Panc1 (cell line): ENCODE measurements around the gene CMKLR1. TPM values are rescaled to one million over a fixed set of nuclear protein-coding genes. Genes with fewer than 3 reads are reported as not detected.

Source experiments
- ATAC-seq: fragments of 200-7000 bp; cut with Tn5 transposase; 2 replicates; pipeline ENCODE4 v1.9.1; 2020; ENCODE audit warnings: mild to moderate bottlenecking, moderate library complexity
- BruUV-seq: library from RNA; stranded (reverse); fragments of 400-500 nt; replicated peaks from 2 replicates; lab custom pipeline; 2021; lab: Mats Ljungman, UMichigan
- CTCF ChIA-PET: fragments of 300-600 bp; sonication (Branson Sonifier 250); formaldehyde crosslinking; loops from one replicate; lab custom pipeline; 2022; ENCODE audit warnings: antibody characterized with exemption; lab: Charles Lee
- POLR2A ChIA-PET: fragments of 300-600 bp; sonication (Branson Sonifier 250); formaldehyde crosslinking; loops from one replicate; lab custom pipeline; 2022; ENCODE audit warnings: antibody characterized with exemption; lab: Charles Lee
- DNase-seq: peaks from one replicate; pipeline ENCODE4 v3.0.0-alpha.2; 2010; ENCODE audit warnings: low read depth, low spot score
- H3K27ac ChIP-seq: 2 replicates; pipeline ENCODE4 v1.5.1; 2011; ENCODE audit warnings: mild to moderate bottlenecking, low read length, inconsistent platforms
- H3K27me3 ChIP-seq: fragments of 200-500 bp; sonication (Bioruptor generic); 2 replicates; pipeline ENCODE4 v1.6.0; 2014; ENCODE audit warnings: low read length, inconsistent platforms; ENCODE audit not compliant: control insufficient read depth, insufficient read depth
- H3K36me3 ChIP-seq: fragments of 200-500 bp; sonication (Bioruptor generic); 2 replicates; pipeline ENCODE4 v1.5.1; 2014; ENCODE audit warnings: inconsistent platforms, mild to moderate bottlenecking, low read length, moderate library complexity; ENCODE audit not compliant: control insufficient read depth, insufficient read depth
- H3K4me1 ChIP-seq: 2 replicates; pipeline ENCODE4 v1.5.1; 2011; ENCODE audit warnings: inconsistent platforms, mild to moderate bottlenecking, low read length, moderate library complexity; ENCODE audit not compliant: control insufficient read depth, insufficient read depth
- H3K4me3 ChIP-seq, 2 experiments: 2 replicates each; pipeline ENCODE4 v1.5.1; 2011 to 2012; ENCODE audit warnings: low read depth in 2 of 2, low read length in 2 of 2, mild to moderate bottlenecking in 2 of 2, inconsistent platforms in 1 of 2, moderate library complexity in 1 of 2
- H3K9me3 ChIP-seq: fragments of 200-500 bp; sonication (Bioruptor generic); 2 replicates; pipeline ENCODE4 v1.5.1; 2014; ENCODE audit warnings: low read depth, mild to moderate bottlenecking, inconsistent platforms, low read length, moderate library complexity; ENCODE audit not compliant: control insufficient read depth, insufficient read depth
- POLR2AphosphoS5 ChIP-seq: IDR thresholded peaks from 2 replicates; pipeline ENCODE4 v1.6.1; 2012; ENCODE audit warnings: mild to moderate bottlenecking, low read depth, low read length, moderate library complexity
- SIN3A ChIP-seq: IDR thresholded peaks from 2 replicates; pipeline ENCODE4 v1.6.1; 2012; ENCODE audit warnings: low read depth, mild to moderate bottlenecking, low read length, moderate library complexity, borderline replicate concordance; ENCODE audit not compliant: insufficient read depth
- TCF7L2 ChIP-seq: IDR thresholded peaks from 2 replicates; pipeline ENCODE4 v1.6.1; 2011; ENCODE audit warnings: mild to moderate bottlenecking, low read depth, low read length, inconsistent platforms
- in situ Hi-C: cut with HindIII; loops from 2 replicates; pipeline ENCODE4 v1.10.0; 2016; ENCODE audit warnings: low sequenced_read_pairs, low pct_unique_long_range_greater_than_20kb
- intact Hi-C: fragments of 100-400 bp; cut with micrococcal nuclease; formaldehyde crosslinking; loops from one replicate; pipeline ENCODE4 v1.10.0; 2022; ENCODE audit not compliant: unreplicated experiment
- total RNA-seq: library from RNA; stranded (reverse); gene quantifications from one replicate; pipeline ENCODE4 v1.2.1, GENCODE V29; 2021; ENCODE audit not compliant: unreplicated experiment
- TF ChIP-seq, protein P1 (sequence below): fragments of 450-650 bp; IDR thresholded peaks from 2 replicates; pipeline ENCODE4 v1.5.1; 2017; ENCODE audit warnings: mild to moderate bottlenecking
- TF ChIP-seq, protein P2 (sequence below), 2 experiments: IDR thresholded peaks; 2 replicates each; pipeline ENCODE4 v1.6.1; 2011 to 2012; ENCODE audit warnings: low read depth in 2 of 2, control low read depth in 1 of 2, low read length in 1 of 2, mild to moderate bottlenecking in 1 of 2, moderate library complexity in 1 of 2; ENCODE audit not compliant: insufficient read depth in 1 of 2

CMKLR1 gene
- total RNA-seq, 1 experiment from 2014 or later: 0.03 TPM

DNA sequence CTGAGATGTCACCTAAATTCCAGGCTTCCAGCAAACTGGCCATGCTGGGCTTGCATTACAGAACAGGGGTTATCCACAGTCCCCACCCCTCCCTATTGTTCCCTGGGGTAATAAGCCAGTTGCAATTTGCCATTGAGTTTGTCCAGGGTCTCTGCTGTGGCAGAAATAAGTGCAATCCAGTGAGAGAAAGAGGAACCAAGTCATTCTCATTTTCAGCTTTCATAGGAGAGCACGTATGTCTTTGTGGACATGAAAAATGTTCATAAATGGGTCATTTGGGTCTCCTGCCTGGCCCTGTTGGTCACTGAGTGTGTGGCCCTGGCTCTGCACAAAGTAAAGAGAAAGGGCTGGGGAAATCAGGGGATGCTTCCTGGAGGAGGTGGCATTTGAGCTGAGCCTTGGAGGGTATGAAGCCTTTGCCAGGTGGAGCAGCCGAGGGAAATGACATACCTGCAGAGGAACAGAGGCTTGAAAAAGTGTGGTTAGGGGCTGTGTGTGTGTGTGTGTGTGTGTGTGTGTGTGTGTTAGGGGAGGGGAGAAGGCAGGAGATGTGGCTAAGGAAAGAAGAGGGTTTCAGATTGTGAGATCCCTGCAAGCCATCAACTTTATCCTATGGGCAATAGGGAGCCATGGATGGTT lies 29.3 kb downstream of the CMKLR1 start:
- ATAC-seq (no peak), DNase-seq (no peak)
- Histone ChIP-seq H3K9me3 (no peaks in the 10 kb centered on the region), H3K4me1 (no peaks in the 10 kb centered on the region; the same call in 1 of the 2 replicates), H3K27ac (no peak overlapping the region), H3K36me3 (no peaks in the 10 kb centered on the region), H3K27me3 (no peaks in the 10 kb centered on the region), H3K4me3 (no peak overlapping the region)
- ChIA-PET POLR2A (no interaction called here), CTCF (no interaction called here)
- BruUV-seq: no TSS peak
- intact Hi-C loops (no loop called here), in situ Hi-C loops (no loop called here)
- TF ChIP-seq, protein P1, sequence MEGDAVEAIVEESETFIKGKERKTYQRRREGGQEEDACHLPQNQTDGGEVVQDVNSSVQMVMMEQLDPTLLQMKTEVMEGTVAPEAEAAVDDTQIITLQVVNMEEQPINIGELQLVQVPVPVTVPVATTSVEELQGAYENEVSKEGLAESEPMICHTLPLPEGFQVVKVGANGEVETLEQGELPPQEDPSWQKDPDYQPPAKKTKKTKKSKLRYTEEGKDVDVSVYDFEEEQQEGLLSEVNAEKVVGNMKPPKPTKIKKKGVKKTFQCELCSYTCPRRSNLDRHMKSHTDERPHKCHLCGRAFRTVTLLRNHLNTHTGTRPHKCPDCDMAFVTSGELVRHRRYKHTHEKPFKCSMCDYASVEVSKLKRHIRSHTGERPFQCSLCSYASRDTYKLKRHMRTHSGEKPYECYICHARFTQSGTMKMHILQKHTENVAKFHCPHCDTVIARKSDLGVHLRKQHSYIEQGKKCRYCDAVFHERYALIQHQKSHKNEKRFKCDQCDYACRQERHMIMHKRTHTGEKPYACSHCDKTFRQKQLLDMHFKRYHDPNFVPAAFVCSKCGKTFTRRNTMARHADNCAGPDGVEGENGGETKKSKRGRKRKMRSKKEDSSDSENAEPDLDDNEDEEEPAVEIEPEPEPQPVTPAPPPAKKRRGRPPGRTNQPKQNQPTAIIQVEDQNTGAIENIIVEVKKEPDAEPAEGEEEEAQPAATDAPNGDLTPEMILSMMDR: no peak
- no peak for TF ChIP-seq SIN3A
- TF ChIP-seq, protein P2, sequence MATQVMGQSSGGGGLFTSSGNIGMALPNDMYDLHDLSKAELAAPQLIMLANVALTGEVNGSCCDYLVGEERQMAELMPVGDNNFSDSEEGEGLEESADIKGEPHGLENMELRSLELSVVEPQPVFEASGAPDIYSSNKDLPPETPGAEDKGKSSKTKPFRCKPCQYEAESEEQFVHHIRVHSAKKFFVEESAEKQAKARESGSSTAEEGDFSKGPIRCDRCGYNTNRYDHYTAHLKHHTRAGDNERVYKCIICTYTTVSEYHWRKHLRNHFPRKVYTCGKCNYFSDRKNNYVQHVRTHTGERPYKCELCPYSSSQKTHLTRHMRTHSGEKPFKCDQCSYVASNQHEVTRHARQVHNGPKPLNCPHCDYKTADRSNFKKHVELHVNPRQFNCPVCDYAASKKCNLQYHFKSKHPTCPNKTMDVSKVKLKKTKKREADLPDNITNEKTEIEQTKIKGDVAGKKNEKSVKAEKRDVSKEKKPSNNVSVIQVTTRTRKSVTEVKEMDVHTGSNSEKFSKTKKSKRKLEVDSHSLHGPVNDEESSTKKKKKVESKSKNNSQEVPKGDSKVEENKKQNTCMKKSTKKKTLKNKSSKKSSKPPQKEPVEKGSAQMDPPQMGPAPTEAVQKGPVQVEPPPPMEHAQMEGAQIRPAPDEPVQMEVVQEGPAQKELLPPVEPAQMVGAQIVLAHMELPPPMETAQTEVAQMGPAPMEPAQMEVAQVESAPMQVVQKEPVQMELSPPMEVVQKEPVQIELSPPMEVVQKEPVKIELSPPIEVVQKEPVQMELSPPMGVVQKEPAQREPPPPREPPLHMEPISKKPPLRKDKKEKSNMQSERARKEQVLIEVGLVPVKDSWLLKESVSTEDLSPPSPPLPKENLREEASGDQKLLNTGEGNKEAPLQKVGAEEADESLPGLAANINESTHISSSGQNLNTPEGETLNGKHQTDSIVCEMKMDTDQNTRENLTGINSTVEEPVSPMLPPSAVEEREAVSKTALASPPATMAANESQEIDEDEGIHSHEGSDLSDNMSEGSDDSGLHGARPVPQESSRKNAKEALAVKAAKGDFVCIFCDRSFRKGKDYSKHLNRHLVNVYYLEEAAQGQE (IDR thresholded peaks at IDR 0.05; ENCODE audit: insufficient read depth in 1 of 2, low read depth in 2 of 2, low read length in 1 of 2): no peak
- no peak for TF ChIP-seq POLR2AphosphoS5
- TF ChIP-seq TCF7L2: no peak

DNA sequence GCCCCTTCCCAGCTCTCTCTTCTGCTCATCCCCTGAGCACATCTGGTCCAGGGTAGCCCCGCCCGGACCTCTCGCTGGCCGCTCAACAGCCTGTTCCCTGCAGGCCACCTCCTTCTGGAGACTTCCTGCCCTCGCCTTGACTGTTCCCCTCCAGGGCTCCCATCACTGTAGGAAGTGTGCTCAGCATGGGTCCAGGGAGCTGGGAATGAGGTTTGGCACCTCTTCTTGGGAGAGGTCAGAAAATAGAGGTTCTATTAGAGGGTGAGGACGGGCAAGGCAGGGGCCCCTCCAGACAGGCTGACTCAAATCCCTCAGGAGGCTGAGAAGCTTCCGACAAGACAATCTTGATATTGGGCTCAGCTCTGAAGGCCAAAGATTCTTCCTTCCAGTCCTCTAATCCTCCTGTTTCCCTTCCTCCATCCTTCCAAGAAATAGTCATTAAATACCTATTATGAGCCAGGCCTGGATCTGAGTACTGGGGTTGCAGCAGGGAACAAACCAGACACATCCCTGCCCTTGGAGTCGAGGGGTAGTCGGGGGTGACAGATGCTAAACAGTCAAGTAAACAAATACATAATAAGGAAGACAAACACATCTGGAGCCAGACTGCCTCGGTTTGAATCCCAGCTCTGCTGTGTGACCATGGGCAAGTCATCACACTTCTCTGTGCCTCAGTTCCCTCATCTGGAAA lies 30.6 kb downstream of the CMKLR1 start:
- CTCF ChIA-PET: interaction anchor here (0.6 kb wide), 2 partner anchors 72 to 285 kb away, joined by 4 to 9 read pairs; no protein-coding TSS in a partner anchor
- no TSS peak for BruUV-seq
- Histone ChIP-seq H3K4me3 (no peak overlapping the region), H3K4me1 (no peaks in the 10 kb centered on the region; the same call in 1 of the 2 replicates), H3K27ac (no peak overlapping the region), H3K27me3 (no peaks in the 10 kb centered on the region), H3K36me3 (no peaks in the 10 kb centered on the region), H3K9me3 (no peaks in the 10 kb centered on the region)
- TF ChIP-seq SIN3A: no peak
- TF ChIP-seq, protein P2 (IDR thresholded peaks at IDR 0.05; ENCODE audit: insufficient read depth in 1 of 2, low read depth in 2 of 2, low read length in 1 of 2): no peak
- no peak for TF ChIP-seq POLR2AphosphoS5
- TF ChIP-seq, protein P1: no peak
- TF ChIP-seq TCF7L2: no peak
- in situ Hi-C loops: no loop called here
- no peak for ATAC-seq
- POLR2A ChIA-PET: no interaction called here
- no peak for DNase-seq
- intact Hi-C loops: no loop called here
